ENCODE results near the gene CDS2. TPM values are rescaled to one million over a fixed set of nuclear protein-coding genes. Genes with fewer than 3 reads are reported as not detected.

CDS2 gene
- total and polyA plus RNA-seq, 2 of the 13 experiments (the other 11 are each of a cell fraction or from before 2014, with no cell fraction given): 81.3 to 153 TPM

DNA sequence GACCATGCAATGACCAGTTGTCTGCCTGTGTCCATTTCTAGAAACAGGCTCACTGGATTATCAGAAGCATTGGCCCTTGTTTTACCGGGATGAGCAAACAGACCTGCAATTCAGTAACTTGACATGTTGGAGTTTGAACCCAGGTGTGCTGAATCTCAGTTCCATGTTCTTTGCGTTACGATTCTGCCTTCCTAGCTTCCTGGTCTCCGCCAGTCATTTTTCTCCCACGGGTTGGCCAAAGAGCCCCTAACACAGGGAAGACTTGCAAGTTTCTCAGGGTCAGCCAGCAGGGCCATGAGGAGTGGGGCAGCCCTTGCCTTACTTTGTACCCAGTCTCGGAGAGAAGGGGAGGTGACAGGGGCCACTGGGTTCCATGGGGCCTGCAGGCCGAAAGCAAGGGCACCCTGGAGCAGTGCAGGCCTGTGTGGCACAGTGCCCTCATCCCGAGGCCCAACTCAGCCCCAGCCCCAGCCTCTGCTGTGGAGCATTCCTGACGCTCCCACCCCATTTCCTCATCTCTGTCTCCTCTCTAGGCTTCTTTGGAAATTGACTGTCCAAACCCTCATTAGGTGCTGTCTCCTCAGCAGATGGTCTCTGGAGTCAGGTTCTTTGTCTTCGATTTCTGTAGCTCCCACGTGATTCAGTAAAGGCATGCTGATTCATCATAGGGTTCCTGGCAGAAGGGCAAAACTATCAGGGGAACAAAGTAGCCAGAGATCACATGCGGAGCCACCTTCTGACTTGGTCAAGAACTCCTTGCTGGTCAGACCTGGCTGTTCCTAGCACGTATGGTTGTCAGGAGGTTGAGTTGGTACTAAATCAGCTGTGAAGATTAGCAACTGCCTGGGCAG is 23.6 kb downstream of the CDS2 start (continued):
- TF ChIP-seq FOXP4 (CRISPR knock-in tag; IDR thresholded peaks at IDR 0.05) (peak; percentile 84), FLYWCH1 (CRISPR knock-in tag; IDR thresholded peaks at IDR 0.05) (peak; percentile 72; the same call in 1 of the 2 replicates), SOX6 (IDR thresholded peaks at IDR 0.05) (no peak), SOX6 (CRISPR knock-in tag; IDR thresholded peaks at IDR 0.05) (peak; percentile 89), FIP1L1 (IDR thresholded peaks at IDR 0.05; ENCODE audit: borderline replicate concordance, insufficient read depth, low read depth, low read length) (no peak), MLXIP (CRISPR knock-in tag; IDR thresholded peaks at IDR 0.05; ENCODE audit: borderline replicate concordance) (no peak), ZNF644 (CRISPR knock-in tag; IDR thresholded peaks at IDR 0.05; ENCODE audit: low read depth) (peak; percentile 98), ZNF10 (CRISPR knock-in tag; IDR thresholded peaks at IDR 0.05; ENCODE audit: borderline replicate concordance, low read depth) (no peak), JDP2 (CRISPR knock-in tag; IDR thresholded peaks at IDR 0.05; ENCODE audit: borderline replicate concordance) (no peak), DZIP1 (CRISPR knock-in tag; IDR thresholded peaks at IDR 0.05) (no peak), ZNF766 (CRISPR knock-in tag; IDR thresholded peaks at IDR 0.05; ENCODE audit: borderline replicate concordance) (peak; percentile 37; the same call in 1 of the 2 replicates), ZNF20 (CRISPR knock-in tag; IDR thresholded peaks at IDR 0.05) (no peak), ZNF713 (CRISPR knock-in tag; IDR thresholded peaks at IDR 0.05) (0 out of 2 replicates have a peak, but pooled peaks have one; percentile 98), HNRNPK (IDR thresholded peaks at IDR 0.05; ENCODE audit: low read depth, low read length, poor library complexity, severe bottlenecking) (no peak), ZNF253 (CRISPR knock-in tag; IDR thresholded peaks at IDR 0.05; ENCODE audit: borderline replicate concordance) (no peak), SRSF4 (IDR thresholded peaks at IDR 0.05; ENCODE audit: low read depth, low read length, poor library complexity, severe bottlenecking) (no peak), ZNF207 (IDR thresholded peaks at IDR 0.05; ENCODE audit: borderline replicate concordance) (no peak), ZFP41 (CRISPR knock-in tag; IDR thresholded peaks at IDR 0.05; ENCODE audit: borderline replicate concordance) (peak; percentile 78; the same call in 1 of the 2 replicates), TRIM22 (IDR thresholded peaks at IDR 0.05) (no peak), ZNF274 (CRISPR knock-in tag; IDR thresholded peaks at IDR 0.05) (no peak)

Data from HepG2 (cell line).